Jurkat, Clone E6-1 (cell line): ENCODE data around the gene OPALIN.
A peak's percentile ranks its signal among the peaks of the same experiment; 100 is the strongest.

Source experiments
- DNase-seq: peaks from one replicate; pipeline ENCODE4 v3.0.0-alpha.2; 2011; ENCODE audit warnings: low read depth, low spot score
- H3K4me3 ChIP-seq: 2 replicates; pipeline ENCODE4 v1.5.1; 2011; ENCODE audit warnings: mild to moderate bottlenecking, low read length, control low read depth, moderate library complexity

Gene OPALIN

GRCh38 chr10:96374985-96375830 lies 16.4 kb upstream of the OPALIN start:
- peak; percentile 75 for DNase-seq
- H3K4me3 ChIP-seq = peak overlapping the region; percentile 52

- H3K4me3 ChIP-seq = peak overlapping the region; percentile 52
- DNase-seq = no peak
These were observed 15.8 kb upstream of the OPALIN start for GRCh38 chr10:96374639-96374984.

GRCh38 chr10:96374004-96374403 lies 15.2 kb upstream of the OPALIN start:
- no peak overlapping the region for H3K4me3 ChIP-seq

GRCh38 chr10:96371356-96371755 lies 12.6 kb upstream of the OPALIN start:
- no peak for DNase-seq
- H3K4me3 ChIP-seq = no peak overlapping the region

More at GRCh38 chr10:96374004-96374403, 15.2 kb upstream of the OPALIN start:
- DNase-seq = no peak

- H3K4me3 ChIP-seq = no peak overlapping the region
- DNase-seq = peak; percentile 59
These were observed 11.9 kb upstream of the OPALIN start for GRCh38 chr10:96370584-96371157.

GRCh38 chr10:96369890-96370583 lies 11.2 kb upstream of the OPALIN start:
- no peak overlapping the region for H3K4me3 ChIP-seq
- no peak for DNase-seq

- no peak overlapping the region for H3K4me3 ChIP-seq
- no peak for DNase-seq
These were observed 10.2 kb upstream of the OPALIN start for GRCh38 chr10:96368971-96369370.

- no peak for DNase-seq
These were observed 8.7 kb upstream of the OPALIN start for GRCh38 chr10:96367470-96367869.

GRCh38 chr10:96366508-96366907 lies 7.7 kb upstream of the OPALIN start:
- H3K4me3 ChIP-seq = no peak overlapping the region
- no peak for DNase-seq

More at GRCh38 chr10:96367470-96367869, 8.7 kb upstream of the OPALIN start:
- no peak overlapping the region for H3K4me3 ChIP-seq

- DNase-seq = no peak
- no peak overlapping the region for H3K4me3 ChIP-seq
These were observed 6.8 kb upstream of the OPALIN start for GRCh38 chr10:96365571-96365970.

- no peak for DNase-seq
- no peak overlapping the region for H3K4me3 ChIP-seq
These were observed 2.0 kb upstream of the OPALIN start for GRCh38 chr10:96360766-96361165.

- DNase-seq = no peak
- no peak overlapping the region for H3K4me3 ChIP-seq
These were observed 1.5 kb upstream of the OPALIN start for GRCh38 chr10:96360331-96360730.

GRCh38 chr10:96359616-96360015 lies 814 bp upstream of the OPALIN start:
- no peak for DNase-seq

GRCh38 chr10:96357038-96357620 lies 1.7 kb downstream of the OPALIN start:
- no peak overlapping the region for H3K4me3 ChIP-seq
- no peak for DNase-seq

More at GRCh38 chr10:96359616-96360015, 814 bp upstream of the OPALIN start:
- no peak overlapping the region for H3K4me3 ChIP-seq

- DNase-seq = no peak
- no peak overlapping the region for H3K4me3 ChIP-seq
These were observed 6.2 kb downstream of the OPALIN start for GRCh38 chr10:96352582-96352981.

GRCh38 chr10:96352027-96352426 lies 6.8 kb downstream of the OPALIN start:
- H3K4me3 ChIP-seq = no peak overlapping the region
- DNase-seq = no peak

GRCh38 chr10:96346295-96346694 lies 12.5 kb downstream of the OPALIN start:
- DNase-seq = no peak
- H3K4me3 ChIP-seq = no peak overlapping the region

GRCh38 chr10:96345222-96345621 lies 13.6 kb downstream of the OPALIN start:
- DNase-seq = no peak
- no peak overlapping the region for H3K4me3 ChIP-seq

GRCh38 chr10:96344178-96344577 lies 14.6 kb downstream of the OPALIN start:
- no peak overlapping the region for H3K4me3 ChIP-seq
- DNase-seq = no peak

- no peak overlapping the region for H3K4me3 ChIP-seq
- no peak for DNase-seq
These were observed 16.4 kb downstream of the OPALIN start for GRCh38 chr10:96342402-96342801.
